OCI-M2 (cell line): ENCODE measurements around the gene CCDC91.
"Not testable (repeated sequence)": the region's sequence is repeated elsewhere in the genome, so short reads cannot be mapped to it uniquely, and the experiment has no call there.

Experiments used
- DNase-seq: peaks from one replicate; lab custom pipeline; 2025; ENCODE audit not compliant: unreplicated experiment; lab: John Stamatoyannopoulos, UW

CCDC91 gene

DNA sequence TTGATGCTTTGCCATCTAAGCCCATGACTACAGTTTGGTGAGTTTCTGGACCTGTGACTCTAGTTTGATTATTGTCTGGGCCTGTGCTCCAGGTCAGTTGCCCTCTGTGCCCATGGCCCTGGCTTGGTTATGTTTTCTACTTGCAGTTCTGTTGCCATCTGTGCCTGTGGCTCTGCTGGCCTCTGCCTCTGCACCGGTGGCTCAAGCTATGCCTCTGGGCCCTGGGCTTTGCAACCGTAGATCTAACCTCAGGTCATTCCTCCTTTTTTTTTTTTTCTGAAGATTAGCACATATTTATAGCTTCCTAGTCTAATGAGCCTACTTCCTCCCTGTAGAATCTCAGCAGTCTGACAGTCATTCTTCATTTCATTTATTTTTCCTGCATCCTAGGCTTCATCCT is 161.2 kb downstream of the CCDC91 start:
- DNase-seq = no peak

DNA sequence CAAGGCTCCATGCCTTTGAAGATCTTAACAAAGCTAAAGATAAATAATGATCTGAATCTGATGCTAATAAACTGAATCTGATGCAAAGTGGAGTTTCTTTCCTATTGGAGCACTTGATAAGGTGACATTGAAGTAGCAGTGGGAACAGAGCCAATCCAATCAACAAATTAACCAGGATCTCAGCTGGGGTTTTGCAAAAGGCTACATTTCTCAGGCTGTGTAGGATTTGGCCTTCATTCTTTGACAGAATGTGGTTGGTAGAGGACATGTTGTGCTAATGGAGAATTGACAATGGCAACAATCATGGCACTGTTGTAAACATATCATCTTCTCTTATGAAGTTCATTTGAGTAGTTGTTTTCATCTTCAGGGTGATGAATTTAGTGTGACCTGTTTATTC is 164.9 kb downstream of the CCDC91 start:
- no peak for DNase-seq

DNA sequence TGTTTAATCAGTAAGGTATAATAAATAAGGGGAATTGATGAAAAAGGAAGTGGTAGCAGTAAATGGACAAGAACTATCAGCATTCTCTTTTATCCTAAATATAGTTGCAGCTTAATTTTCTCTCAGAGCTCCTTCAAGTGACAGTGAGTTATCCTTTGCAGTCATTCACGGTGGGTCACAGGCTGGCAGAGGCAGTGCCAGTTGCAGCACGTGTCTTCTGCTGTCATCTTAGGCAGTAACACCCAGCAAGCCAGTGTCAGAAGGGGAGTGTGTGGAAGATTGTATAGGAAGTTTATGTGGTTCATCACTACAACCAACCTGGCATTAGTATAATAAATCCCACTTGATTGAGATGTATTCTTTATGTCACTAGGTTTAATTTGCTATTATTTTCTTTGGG is 170.0 kb downstream of the CCDC91 start:
- DNase-seq = no peak

DNA sequence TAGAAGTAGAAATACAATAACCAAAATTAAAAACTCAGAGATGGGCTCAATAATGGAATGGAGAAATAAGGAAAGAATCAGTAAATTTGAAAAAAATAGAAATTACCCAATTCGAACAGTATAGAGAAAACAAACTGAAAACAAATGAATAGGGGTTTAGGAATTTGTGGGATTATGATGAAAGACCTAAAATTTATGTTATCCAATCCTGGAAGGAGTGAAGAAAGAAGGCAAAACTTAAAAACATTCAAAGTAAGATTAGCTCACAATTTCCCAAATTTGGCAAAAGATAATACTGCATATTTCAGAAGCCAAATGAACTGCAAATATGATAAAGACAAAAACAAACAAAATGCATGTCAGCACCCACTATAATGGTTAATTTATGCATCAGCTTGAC is 177.1 kb downstream of the CCDC91 start:
- no peak for DNase-seq

DNA sequence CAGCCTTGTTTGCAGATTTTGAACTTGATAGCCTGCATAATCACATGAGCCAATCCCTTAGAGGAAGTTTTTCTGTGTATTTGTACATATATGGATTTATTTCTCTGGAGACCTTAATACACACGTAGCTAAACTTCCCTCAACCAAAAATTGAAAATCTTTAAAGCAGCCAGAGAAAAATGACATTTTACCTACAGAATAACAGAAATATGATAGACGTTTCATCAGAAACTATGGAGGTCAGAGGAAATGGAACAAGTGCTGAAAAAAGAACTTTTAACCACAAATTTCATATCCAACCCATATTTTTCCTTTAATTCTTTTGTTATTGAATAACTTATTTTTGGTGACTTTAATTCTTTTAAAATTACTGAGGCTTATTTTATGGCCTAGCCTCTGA is 177.7 kb downstream of the CCDC91 start:
- DNase-seq = no peak

DNA sequence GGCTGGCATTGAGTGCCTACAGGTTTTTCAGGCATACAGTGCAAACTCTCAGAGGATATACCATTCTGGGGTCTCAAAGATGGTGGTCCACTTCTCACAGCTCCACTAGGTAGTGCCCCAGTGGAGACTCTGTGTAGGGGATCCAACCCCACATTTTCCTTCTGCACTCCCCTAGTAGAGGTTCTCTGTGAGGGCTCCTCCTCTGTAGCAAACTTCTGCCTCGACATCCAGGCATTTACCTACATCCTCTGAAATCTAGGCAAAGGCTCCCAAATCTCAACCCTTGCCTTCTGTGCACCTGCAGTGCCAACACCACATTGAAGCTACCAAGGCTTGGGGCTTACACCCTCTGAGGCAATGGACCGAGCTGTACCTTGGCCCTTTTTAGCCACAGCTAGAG is 179.2 kb downstream of the CCDC91 start:
- no peak for DNase-seq

DNA sequence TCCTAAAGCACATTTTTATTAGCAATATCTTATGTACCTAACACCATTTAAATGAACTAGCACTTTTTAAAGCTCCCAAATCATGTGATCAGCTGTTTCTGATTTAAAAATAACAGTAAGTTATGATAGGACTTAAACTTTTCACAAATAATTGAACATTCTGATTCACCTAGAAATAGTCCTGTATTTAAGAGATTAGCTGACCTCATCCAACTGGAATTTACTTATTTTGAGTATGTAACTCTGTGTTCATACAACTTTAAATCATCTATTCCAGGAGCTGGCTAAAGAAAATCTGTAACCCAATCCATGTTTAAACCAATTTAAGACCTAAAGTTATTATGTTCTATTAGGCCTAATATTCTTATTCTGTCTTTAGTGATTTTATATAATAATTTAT is 184.3 kb downstream of the CCDC91 start:
- no peak for DNase-seq

DNA sequence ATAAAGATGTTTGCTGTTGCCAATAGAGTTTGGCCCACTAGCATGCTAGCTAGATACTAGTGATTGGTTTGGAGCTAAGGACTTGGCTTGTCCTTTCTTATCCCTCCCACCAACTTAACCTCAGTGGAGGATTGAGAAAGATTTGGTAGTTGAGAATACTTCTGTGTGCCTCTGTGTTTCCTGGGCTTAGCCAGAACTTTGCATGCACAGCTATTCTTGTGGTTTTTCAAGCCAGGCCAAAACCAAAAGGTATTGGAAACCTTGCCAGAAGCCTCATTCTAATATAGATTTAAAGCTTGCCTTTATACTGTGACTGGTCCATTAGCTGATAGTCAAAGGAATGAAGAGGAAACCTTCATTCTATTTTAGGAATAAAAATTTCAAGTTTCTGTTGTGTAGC is 188.5 kb downstream of the CCDC91 start:
- DNase-seq = no peak

DNA sequence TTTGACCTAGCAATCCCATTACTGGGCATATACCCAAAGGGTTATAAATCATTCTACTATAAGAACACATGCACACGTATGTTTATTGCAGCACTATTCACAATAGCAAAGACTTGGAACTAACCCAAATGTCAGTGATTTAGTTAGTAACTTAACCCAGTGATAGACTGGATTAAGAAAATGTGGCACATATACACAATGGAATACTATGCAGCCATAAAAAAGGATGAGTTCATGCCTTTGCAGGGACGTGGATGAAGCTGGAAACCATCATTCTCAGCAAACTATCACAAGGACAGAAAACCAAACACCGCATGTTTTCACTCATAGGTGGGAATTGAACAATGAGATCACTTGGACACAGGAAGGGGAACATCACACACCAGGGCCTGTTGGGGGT is 189.5 kb downstream of the CCDC91 start:
- not testable (repeated sequence) for DNase-seq

DNA sequence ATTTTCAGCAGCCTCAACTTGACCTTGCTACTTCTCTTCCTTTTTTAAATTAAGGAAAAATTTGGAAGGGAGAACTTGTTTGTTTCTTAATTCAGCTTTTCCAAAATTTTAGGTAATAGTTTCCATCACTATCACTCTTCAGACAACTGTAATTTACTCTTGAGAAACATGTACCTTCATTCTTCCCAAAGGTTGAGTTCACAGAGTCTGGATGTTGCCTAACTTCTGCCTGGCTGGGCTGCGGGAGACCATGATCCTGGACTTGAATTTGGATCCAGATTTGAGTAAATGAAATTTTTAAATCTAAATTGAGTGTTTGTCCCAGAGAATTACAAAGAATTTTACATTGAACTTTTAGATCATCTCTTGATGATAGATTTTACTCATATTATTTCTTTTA is 193.1 kb downstream of the CCDC91 start:
- no peak for DNase-seq

DNA sequence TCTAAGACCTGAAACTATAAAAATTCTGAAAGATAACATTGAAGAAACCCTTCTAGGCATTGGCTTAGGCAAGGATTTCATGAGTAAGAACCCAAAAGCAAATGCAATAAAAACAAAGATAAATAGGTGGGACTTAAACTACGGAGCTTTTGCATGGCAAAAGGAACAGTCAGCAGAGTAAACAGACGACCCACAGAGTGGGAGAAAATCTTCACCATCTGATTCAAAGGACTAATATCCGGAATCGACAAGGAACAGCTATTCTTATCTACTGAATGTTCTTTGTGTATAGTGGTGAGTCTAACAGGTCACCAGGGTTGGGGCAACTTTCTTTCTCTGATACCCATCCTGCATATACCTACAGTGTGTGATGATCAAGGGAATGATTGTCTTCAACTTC is 198.6 kb downstream of the CCDC91 start:
- no peak for DNase-seq

DNA sequence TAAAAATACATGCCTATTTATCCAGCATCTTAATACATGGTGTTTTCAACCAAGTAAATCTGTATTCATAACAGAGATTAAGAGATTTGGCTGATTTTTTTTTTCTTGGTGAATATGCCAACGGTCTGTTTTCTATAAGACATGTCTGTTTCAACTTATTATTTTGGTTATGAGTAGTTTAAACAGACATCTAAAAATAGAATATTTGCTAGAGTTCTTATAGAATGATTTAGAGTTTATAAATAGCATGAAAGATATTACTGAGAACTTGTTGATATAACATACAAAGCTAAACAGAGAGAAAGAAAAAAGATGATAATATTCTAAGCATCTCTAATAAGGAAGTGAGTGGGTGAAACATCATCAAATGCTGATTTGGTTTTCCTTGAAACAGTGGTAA is 199.9 kb downstream of the CCDC91 start:
- no peak for DNase-seq

DNA sequence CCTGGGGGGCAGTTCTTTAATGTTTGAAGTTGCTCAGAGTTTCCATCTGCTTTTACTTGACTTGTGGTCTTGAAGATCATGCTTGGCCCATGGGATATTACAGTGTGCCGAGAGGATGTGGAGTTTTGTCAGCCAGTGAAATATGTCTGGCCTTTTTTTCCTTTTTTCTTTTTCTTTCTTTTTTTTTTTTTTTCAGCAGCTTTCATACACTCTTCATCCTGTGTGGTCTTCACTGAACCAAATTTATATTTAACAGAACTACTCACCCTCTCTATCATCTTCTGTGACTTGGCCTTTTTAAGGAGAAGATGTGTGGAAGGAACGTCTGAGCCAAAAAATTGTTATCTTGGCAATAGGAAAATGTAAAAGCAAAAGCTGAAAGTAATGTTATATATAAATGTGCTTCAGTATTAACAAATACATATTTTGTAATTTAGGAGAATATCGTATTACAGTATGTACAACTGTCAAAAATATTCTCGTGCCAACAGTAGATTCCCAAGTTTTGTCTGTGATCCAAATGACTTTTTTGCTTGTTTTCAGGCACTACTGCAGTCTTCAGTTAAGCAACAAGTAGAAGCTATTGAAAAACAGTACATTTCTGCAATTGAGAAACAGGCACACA is 200.6 kb downstream of the CCDC91 start:
- DNase-seq = no peak

DNA sequence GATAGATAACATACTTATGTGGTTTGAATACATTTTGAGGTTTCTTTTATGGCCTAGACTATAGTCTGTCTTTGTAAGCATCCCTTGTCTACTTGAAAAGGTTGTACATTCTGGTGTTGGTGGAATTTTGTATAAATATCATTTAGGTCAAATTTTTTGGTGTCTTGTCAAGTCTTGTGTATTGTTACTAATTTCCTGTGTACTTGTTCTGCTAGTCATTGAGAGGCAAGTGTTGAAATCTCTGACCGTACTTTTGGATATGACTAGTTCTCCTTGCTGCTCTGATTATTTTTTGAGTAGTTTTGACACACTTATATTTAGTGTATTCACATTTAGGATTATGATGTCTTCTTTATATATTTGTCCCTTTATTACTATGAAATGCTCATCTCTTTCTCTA is 219.6 kb downstream of the CCDC91 start:
- DNase-seq = no peak

DNA sequence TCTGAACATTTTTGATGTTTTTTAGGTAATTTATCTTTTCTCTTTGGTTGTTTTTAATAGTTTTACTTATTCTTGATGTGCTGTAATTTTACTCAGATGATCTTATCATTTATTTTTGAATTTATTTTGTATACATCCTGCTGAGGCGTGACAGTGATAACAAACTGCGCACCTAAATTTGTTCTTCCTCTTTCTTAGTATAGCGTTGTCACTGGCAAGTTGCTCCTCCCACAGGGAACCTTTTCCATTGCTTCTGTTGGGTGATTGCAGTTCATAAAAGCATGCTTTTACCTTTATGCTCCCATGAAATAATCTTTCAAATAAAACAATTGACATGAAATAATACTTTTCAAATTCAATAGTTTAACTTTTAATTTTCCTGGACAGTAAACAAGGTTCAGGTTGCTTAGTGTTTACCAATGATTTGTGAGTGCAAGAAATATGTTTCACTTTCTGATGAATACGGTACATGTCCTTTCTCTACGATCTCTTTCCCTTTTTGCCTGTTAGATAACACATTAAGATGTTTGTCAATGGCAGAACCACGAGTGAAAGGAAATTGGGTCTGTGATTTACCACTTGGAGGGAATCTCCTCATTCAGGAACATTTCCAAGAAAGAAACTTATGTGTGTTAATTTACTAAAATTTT is 223.3 kb downstream of the CCDC91 start:
- no peak for DNase-seq

DNA sequence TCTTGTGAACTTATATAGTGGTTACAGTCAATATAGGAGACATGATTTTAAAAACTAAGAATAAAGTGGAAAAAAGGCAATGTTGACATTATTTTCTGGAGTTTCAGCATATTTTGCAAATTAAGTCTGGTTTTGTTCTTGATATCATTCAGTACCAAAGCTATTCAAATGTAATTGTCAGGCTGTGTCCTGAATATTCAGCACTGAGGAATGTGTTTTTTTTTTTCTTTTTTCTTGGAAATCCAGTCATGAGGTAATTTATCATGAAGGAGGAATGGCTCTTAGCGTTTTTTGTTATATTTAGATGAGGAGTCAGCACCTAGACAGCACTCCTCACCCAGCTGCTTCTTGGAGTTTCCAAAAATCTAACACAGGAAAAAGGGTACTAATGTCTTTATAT is 225.5 kb downstream of the CCDC91 start:
- DNase-seq = no peak

DNA sequence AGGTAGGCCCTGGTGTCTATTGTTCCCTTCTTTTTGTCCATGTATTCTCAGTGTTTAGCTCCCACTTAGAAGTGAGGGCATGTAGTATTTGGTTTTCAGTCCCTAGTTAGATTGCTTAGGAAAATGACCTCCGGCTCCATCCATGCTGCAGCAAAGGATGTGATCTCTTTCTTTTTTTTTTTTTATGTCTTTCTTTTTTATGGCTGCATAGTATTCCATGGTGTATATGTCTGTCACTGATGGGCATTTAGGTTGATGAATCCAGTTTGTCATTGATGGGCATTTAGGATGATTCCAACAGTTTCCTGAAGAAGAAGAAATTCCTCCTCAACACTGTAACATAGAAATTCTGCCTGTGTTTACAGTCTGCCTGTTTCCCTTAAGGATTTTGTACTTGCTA is 231.1 kb downstream of the CCDC91 start:
- DNase-seq = no peak

DNA sequence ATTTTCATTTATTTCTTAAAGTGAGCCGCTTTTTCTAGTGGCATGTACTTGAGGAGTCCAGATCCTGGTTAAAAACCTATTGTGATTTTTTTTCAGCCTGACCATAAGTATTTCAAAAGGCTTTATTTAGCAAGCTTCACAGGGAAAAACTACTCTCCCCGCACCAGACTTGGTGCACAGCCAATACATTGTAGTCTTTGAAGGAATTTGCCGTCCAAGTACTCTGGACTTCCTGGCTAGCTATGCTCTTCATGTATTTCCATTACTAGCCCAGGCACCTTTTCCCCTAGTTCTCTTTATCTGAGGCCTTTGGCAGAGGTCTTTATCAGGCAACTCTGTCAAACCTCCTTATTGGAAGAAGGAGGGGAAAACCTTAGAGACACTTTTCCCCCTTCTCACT is 234.7 kb downstream of the CCDC91 start:
- no peak for DNase-seq

DNA sequence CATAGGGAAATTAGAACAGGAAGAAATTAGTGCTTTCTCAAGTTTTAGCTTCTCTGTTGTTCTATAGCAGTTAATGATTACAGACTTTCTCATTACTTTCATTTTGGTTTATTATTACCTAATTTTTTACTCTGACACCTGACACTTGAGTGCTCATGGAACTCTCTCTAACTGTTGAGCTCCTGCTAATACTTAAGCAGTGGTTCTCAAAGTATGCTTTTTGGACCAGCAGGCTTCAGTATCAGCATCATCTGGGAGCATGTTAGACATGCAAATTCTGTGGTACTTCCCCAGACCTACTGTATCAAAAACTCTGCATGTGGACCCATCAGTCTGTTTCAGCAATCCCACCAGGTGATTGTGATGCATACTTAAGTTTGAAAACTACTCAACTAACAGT is 235.3 kb downstream of the CCDC91 start:
- DNase-seq = no peak

DNA sequence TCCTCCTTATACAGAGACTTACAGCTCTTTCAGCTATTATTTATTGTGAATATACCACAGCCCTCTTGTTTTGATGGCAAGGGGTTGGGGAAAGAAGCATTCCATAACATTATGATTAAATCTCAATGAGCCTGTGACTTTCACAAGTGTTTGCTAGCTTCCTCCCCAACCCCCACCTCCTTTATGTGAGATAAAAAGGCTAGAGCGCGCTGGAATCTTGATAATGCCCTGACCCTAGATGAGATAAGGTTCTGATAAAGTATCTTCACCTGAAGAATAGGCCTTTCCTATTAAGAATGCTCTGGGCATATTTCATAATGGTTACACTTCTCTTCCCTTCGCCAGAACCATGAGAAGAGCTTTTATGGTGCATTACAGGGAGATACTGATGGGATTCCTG is 236.8 kb downstream of the CCDC91 start:
- DNase-seq = no peak

DNA sequence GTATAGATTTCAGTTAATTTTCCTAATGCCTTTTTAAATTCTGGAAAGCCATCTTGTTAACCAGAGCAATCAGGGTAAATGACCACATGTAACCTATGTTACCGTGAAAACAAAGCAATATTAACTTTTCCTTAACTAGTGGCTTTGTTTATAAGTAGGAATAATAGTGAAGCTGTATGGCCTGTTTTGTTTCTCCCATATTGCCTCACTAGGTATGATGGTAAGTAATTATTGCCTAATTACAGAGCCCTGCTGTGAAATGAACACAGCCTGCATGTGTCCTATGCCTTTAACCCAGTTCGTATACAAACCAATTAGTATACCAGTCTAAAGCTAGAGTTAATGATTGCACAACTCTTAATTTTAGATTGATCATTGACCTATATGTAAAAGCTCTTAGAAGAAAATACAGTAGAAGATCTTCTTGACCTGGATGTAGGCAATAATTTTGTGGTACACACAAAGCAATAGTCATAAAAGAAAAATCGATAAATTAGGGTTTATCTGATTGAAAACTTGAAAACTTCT is 249.9 kb downstream of the CCDC91 start:
- no peak for DNase-seq

DNA sequence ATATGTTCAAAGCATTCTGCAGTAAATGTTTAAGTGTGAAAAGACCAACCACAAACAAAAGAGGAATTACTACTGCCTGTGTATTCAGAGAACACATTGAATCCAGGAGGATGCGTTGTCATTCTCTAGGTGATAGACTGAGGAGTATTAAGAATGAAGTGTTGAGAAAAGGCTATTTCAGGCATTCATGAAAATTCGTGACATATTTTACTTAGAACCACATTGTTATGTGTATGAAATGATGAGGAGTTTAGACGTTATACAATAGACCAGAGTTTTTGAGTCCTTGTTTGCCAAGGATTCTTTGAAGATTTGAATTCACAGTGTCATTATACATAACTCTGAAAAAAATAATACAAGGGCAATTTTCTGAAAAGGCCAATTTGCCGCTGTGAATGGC is 251.8 kb downstream of the CCDC91 start:
- DNase-seq = no peak

DNA sequence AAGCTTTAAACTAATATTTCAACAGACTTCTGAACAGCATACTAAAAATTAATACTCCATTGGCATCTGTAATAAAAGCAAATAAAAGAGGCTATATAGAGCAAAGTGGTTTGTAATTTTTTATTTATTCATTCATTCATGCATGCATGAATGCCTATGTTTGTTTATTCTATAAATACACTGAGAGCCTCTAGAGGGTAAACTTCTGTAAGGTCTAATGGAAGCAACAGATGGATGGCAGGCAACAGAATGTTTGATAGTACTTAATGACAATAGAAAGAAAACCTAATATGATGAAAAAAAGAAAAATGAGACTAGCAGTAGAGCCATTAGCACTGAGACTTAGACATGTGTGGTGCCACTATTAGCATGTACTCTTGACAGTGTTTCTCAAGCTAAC is 253.1 kb downstream of the CCDC91 start:
- DNase-seq = no peak
